Body of pancreas (tissue), 4 donors: ENCODE data around the gene CCDC106.

ENCODE experiments used
- POLR2A ChIP-seq, 3 donors: fragments of 450-650 bp; IDR thresholded peaks; one replicate each; pipeline ENCODE4 v1.6.1; 2016; ENCODE audit warnings: antibody characterized with exemption in 3 of 3, mild to moderate bottlenecking in 2 of 3
- TF ChIP-seq, protein P1 (sequence below), 7 experiments: fragments of 450-650 bp in 4 of 7; fragments of 200-600 bp in 3 of 7; sonication (generic) in 3 of 7; IDR thresholded peaks; one replicate each; pipeline ENCODE4 v1.5.1; 2016 to 2019; ENCODE audit warnings: antibody characterized with exemption in 7 of 7

DNA sequence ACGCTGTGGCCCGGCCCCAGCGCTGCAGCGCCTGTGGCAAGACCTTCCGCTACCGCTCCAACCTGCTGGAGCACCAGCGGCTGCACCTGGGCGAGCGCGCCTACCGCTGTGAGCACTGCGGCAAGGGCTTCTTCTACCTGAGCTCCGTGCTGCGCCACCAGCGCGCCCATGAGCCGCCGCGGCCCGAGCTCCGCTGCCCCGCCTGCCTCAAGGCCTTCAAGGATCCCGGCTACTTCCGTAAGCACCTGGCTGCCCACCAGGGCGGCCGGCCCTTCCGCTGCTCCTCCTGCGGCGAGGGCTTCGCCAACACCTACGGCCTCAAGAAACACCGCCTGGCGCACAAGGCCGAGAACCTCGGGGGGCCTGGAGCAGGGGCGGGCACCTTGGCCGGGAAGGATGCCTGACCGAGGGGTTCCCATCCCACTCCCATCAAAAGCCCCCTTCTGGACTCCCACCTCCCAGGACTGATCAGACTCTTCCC, 31.6 kb upstream of the CCDC106 start:
- TF ChIP-seq, protein P1, sequence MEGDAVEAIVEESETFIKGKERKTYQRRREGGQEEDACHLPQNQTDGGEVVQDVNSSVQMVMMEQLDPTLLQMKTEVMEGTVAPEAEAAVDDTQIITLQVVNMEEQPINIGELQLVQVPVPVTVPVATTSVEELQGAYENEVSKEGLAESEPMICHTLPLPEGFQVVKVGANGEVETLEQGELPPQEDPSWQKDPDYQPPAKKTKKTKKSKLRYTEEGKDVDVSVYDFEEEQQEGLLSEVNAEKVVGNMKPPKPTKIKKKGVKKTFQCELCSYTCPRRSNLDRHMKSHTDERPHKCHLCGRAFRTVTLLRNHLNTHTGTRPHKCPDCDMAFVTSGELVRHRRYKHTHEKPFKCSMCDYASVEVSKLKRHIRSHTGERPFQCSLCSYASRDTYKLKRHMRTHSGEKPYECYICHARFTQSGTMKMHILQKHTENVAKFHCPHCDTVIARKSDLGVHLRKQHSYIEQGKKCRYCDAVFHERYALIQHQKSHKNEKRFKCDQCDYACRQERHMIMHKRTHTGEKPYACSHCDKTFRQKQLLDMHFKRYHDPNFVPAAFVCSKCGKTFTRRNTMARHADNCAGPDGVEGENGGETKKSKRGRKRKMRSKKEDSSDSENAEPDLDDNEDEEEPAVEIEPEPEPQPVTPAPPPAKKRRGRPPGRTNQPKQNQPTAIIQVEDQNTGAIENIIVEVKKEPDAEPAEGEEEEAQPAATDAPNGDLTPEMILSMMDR (IDR thresholded peaks at IDR 0.05): no peak
- no peak for TF ChIP-seq POLR2A (IDR thresholded peaks at IDR 0.05)
